ENCODE results near the gene FOXG1.

The FOXG1 gene

GRCh38 chr14:28766469-28766955 is at the start of gene FOXG1:
TSS of gene FOXG1 (plus strand) at chr14:28766787. CDS start at chr14:28767280, 493 bp downstream.
- no peak for DNase-seq (ENCODE audit: low spot score)

GRCh38 chr14:28719130-28719529 is 47.5 kb upstream of the FOXG1 start:
- DNase-seq (ENCODE audit: low spot score) = no peak

- DNase-seq (ENCODE audit: low spot score) = no peak
Observed at GRCh38 chr14:28731358-28731757, 35.2 kb upstream of the FOXG1 start.

DNA sequence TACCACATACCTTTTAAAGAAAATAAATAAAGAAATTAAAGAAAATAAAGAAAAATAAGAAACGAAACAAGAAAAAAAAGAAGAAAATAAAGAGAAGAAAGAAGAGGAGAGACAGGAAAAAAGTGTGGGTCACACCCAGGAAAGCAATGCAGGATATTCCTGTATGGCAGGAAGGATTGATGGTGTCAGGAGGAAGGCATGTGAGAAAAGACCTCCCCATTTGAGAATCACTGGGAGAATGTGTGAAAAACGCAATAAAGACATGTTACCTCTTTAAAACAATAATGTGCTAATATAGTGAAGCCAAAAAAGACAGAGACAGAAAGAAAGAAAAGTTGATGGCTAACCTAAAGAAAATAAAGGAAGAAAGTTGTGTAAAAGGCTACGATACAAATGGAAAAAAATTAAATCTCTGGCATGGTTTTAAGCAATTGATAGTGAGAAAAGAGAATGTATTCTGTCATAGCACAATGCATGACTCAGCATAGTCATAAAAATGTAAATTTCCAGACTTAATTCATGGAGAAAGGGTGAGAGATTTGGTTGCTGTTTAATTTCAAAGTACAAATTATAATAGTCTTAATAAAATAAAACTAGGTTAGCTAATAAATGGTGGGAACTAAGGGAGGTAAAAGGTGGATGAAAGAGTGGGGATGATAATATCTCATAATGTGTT is 24.3 kb upstream of the FOXG1 start:
- DNase-seq (ENCODE audit: low spot score) = no peak

DNA sequence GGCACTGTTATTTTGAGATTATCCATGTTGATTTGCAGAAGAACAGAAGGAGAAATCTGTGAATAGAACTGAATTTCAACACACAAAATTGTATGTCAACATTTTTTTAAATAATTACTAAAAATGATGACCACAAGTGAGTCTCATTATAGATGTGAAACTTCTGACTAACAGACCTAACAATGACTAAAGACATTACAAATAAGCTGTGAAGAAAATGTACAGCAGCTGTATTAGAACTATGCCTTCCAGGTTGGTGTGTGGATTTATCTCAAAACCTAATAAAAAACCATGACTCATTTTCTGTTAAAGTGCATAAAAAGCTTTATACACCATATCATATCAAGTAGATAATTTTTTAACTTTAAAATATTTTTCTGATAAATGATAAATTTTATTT is 22.5 kb upstream of the FOXG1 start:
- DNase-seq (ENCODE audit: low spot score) = no peak

GRCh38 chr14:28745176-28745575 is 21.4 kb upstream of the FOXG1 start:
- DNase-seq (ENCODE audit: low spot score) = no peak

GRCh38 chr14:28746247-28746646 is 20.3 kb upstream of the FOXG1 start:
- no peak for DNase-seq (ENCODE audit: low spot score)

DNA sequence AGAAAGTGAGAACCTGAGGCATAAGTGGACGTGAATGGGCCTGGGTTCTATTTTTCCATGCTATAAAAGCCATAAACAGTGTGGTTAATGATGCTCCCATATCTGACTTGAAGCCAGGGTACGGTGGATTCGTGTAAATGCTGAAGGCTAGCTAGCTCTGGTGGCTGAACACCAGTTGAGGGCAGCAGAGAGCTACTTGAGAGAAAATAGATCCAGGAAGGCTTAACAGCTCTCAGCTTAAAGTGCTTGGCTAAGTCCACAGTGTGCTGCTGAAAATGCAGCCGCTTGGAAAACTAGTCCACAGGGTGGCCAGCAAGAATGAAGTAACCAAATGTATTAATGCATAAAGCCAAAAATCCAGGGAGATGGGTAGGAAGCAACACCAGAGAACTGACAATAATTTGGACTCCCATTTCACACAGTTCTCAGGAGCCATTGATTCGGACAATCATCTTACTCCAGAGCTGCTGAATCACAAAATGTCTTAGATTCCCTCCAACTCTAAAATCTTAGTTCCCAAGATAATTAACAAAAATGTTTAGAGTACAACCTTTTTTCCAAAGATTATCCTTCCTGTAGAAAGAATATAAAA is 15.0 kb upstream of the FOXG1 start:
- DNase-seq (ENCODE audit: low spot score) = peak; percentile 70

- peak; percentile 49 for DNase-seq (ENCODE audit: low spot score)
Observed at GRCh38 chr14:28754209-28754985, 12.2 kb upstream of the FOXG1 start.

DNA sequence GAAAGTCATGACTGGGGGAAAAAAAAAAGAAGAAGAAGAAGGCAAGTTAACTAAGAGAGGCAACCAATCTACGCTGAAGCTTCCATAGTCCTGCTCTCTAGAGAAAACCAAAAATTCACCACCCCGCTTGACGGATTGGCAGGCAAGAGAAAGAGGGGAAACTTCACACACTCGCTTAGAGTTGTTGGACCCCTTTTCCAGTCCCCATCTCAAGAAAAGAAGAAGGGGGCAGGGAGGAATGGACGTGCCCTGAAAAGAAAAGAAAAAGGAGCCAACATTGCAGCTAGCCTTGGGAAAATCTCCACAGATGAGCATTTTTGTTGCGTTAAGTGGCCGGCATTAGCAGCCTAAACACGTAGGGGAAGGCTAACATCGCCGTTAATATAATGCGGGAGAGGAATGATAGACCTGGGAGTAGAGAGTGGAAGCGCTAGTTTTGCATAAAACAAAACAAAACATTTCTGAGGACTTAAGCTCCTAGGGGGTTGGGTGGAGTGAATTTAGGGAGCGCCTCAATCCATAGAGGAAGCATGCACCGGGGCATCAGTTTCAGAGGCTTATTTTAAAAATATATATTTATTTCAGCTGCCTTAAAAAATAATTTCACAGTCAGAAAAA is 11.3 kb upstream of the FOXG1 start:
- DNase-seq (ENCODE audit: low spot score) = no peak

- DNase-seq (ENCODE audit: low spot score) = no peak
Observed at GRCh38 chr14:28755884-28756268, 10.7 kb upstream of the FOXG1 start.

- no peak for DNase-seq (ENCODE audit: low spot score)
Observed at GRCh38 chr14:28756269-28756883, 10.2 kb upstream of the FOXG1 start.

- peak; percentile 10 for DNase-seq (ENCODE audit: low spot score)
Observed at GRCh38 chr14:28756884-28757570, 9.6 kb upstream of the FOXG1 start.

DNA sequence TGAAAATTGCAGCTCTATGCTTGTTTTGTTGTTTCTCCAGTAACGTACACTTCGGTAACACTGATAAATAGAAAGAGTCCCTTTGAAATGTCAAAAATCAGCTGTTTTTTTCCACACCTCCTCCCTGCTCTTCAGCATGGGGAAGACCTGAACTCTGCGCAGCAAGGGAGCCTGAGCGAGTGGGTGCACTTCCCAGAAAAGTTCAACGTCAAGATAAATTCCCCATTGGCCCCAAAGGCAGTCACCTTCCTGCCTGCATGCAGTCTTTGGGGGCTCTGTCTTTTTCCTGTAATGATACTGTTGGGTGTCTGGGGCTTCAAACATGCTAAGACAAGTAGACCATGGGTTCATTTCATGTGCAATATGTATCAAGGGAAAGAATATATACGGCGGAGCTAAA is 8.8 kb upstream of the FOXG1 start:
- DNase-seq (ENCODE audit: low spot score) = no peak

DNA sequence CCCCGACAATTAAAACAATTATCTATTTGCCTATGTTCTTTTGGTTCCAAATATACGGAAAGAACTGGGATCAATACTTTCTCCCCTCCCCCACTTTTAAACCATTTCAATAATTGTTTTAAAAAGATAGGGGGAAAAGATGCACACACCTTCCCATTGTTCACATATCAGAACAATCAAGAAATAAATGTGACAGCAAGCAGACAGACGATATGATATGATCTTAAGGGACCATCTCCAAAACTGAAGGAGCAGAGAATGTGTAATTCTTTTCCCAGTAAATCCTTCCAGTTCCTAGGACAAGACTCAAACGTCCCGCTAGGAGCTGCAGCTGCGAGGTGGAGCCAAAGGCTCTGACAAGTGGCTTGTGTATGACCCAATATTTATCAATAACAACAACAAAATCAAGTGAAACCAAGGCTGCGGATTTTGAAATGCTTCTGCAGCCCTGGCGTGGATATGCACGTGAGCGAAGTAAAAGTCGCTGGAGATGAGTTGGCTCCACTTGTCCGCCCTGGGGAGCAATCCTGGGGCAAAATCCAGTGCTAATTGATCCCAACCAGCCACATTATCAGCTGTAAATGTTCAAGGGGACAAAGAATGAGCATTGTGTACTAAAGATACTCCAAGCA is 8.2 kb upstream of the FOXG1 start:
- no peak for DNase-seq (ENCODE audit: low spot score)

DNA sequence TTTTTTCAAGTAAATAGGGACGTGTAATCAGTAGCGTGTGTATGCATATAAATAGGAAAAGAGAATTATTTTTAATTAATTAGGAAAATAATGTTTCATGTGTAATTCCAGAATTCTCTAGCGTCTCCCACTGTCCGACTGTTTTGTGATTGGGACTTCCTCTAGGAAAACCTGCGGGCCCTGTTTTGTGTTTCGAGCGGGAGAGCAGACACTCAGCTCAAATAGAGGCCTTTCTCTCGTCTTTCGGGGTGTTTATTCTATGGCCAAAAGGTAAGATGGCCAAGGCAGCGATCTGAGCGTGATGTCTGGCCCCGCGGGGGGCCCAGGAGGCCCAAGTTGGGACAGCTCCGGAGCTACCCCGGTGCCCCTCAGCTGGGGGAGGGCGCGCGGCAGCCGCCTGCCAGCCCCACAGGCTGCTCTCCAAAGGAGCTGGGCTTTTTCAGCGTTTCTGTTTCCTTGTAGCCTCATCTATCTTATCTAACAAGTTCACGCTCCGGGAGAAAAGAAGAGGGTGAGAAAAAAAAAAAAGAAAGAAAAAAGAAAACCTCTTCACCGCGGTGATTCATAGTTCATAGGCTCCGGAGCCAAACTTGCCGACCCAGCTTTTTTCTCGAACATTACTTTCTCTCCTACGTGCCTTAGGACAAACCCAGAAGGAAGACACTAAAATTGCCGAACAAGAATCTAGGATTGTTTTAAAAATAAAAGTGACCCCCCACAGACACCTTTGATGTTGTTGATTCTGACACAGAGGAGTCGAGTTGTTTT is 7.5 kb upstream of the FOXG1 start:
- no peak for DNase-seq (ENCODE audit: low spot score)

DNA sequence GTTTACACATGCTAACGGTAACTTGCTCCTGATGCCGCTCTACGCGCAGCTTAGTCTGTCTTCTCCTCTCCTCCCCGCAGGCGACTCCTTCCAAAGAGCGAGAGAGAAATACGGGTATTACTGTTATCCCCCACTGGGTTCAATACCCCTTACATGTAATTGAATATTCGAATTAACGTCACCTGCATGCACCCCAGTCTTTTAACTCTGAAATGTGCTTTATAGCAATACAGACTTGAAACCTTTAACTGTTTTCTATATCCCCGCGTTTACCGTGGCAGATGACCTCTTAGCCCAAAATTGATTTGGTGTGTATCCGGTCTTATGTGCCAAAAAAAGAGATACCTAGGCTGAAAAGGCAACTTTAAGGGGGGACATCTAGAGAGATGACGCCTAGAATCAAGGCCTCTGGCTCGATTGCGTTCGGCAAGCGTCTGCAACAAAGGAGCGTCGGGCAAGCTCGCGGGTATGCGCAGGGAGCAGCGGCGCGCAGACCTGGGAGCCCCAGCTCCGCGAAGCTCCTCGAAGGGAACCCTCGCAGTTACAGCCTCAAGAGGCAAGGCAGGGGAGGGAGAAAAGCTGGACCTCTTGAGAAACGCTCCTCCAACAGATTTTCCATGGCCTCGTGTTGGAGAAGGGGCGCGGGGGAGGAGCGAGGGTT is 6.8 kb upstream of the FOXG1 start:
- no peak for DNase-seq (ENCODE audit: low spot score)

GRCh38 chr14:28760431-28760996 is 6.1 kb upstream of the FOXG1 start:
- no peak for DNase-seq (ENCODE audit: low spot score)
